ENCODE results near the gene DHRS3. TPM values are rescaled to one million over a fixed set of nuclear protein-coding genes. Genes with fewer than 3 reads are reported as not detected.

The DHRS3 gene
- total and polyA plus RNA-seq, 12 donors: 39.9 to 93.5 (median 63.7) TPM

DNA sequence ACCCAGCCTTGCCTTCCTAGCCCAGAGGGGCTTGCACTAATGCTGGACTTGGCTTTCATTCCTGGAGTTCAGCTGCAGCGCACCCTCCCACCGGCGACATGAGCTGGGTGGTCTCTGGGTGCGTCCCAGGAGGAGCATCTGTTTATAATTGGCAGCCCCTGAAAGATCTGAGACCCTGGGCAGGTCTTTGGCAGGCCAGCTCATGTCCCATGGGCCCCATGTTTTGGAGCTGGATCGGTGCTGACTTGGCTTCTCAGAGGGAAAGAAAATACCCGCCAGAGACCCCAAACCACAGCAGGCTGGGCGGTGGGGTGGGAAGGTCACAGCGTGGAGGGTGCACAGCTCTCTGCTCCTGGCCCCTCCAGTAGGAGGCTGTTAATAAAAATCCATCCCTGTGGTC is 29.3 kb downstream of the DHRS3 start:
- 64 to 75% methylated on average over 8 of the region's 8 CpGs for WGBS, 2 donors
- DNase-seq (no peak), ATAC-seq (no peak)
- no peak for TF ChIP-seq CTCF (IDR thresholded peaks at IDR 0.05)
- Histone ChIP-seq H3K27me3 (no peaks in the 10 kb centered on the region), H3K4me3 (no peak overlapping the region), H3K36me3 (peaks cover 0 to 13% (median 0%) of the 10 kb centered on the region in 9 donors), H3K27ac (peak overlapping the region in 1 of 10 donors; percentile 53), H3K9me3 (no peaks in the 10 kb centered on the region), H3K4me1 (peaks cover 36 to 80% (median 46%) of the 10 kb centered on the region in 9 donors)
- intact Hi-C loops (cut with DNase I): no loop called here

DNA sequence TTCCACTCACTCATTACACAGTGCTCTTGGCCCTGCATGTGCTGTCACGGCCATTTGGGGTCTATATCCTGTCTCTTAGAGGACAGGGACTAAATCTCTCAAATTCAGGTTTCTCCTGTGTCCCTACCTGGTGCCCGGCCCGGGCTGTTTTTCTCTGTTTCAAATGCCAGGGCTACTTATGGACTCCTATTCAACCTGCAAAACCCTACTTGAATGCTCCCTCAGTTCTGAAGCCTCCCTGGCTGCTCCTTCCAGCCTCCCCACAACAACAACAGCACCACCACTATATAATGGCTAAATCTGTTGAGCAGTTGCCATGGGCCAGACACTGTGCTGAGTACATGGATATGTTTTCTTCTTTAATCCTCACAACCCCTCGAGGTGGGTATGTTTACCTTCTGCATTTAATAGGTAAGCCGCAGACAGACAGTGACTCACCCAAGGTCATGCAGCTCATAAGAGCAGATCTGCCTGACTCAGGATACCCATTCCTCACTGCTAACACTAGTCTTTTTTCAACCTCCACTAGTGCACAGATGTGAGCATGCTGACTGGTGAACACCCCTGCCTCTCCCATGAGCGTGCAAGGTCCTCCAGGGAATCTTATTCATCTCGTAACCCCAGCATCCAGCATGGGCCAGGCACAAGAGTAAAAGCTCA is 29.9 kb downstream of the DHRS3 start:
- no peaks in the 10 kb centered on the region for H3K9me3 ChIP-seq
- peaks cover 0 to 13% (median 0%) of the 10 kb centered on the region in 9 donors for H3K36me3 ChIP-seq
- H3K4me3 ChIP-seq: no peak overlapping the region
- no peak for DNase-seq
- WGBS, 2 donors: 90 to 95% methylated on average over 7 of the region's 7 CpGs
- intact Hi-C loops (cut with DNase I): no loop called here
- no peak for TF ChIP-seq CTCF (IDR thresholded peaks at IDR 0.05)
- no peak for ATAC-seq
- H3K27me3 ChIP-seq: no peaks in the 10 kb centered on the region
- H3K4me1 ChIP-seq: peaks cover 31 to 74% (median 40%) of the 10 kb centered on the region in 9 donors
- H3K27ac ChIP-seq: peak overlapping the region in 1 of 10 donors; percentile 53

GRCh38 chr1:12585951-12586942 is 31.8 kb downstream of the DHRS3 start:
- H3K36me3 ChIP-seq: peaks cover 0 to 16% (median 0%) of the 10 kb centered on the region in 9 donors
- H3K9me3 ChIP-seq: no peaks in the 10 kb centered on the region
- WGBS, 2 donors: 81 to 88% methylated on average over 19 of the region's 19 CpGs
- peaks cover 12 to 59% (median 22%) of the 10 kb centered on the region in 9 donors for H3K4me1 ChIP-seq
- no peak overlapping the region for H3K4me3 ChIP-seq
- TF ChIP-seq CTCF (IDR thresholded peaks at IDR 0.05): no peak
- intact Hi-C loops (cut with DNase I): loop anchor here in 1 of 10 donors (2.0 kb wide), 1 partner anchor 67 kb away; no protein-coding TSS in a partner anchor
- DNase-seq (no peak), ATAC-seq (no peak)
- H3K27ac ChIP-seq: peak overlapping the region in 1 of 10 donors; percentile 25
- H3K27me3 ChIP-seq: no peaks in the 10 kb centered on the region

- TF ChIP-seq CTCF (IDR thresholded peaks at IDR 0.05): no peak
- Histone ChIP-seq H3K4me3 (no peak overlapping the region), H3K27me3 (no peaks in the 10 kb centered on the region), H3K9me3 (no peaks in the 10 kb centered on the region), H3K4me1 (peaks cover 8 to 59% (median 21%) of the 10 kb centered on the region in 9 donors), H3K36me3 (peaks cover 0 to 20% (median 0%) of the 10 kb centered on the region in 9 donors), H3K27ac (peak overlapping the region in 1 of 10 donors; percentile 25)
- peak in 3 of 8 donors; percentile 3 to 13 (median 3) for ATAC-seq
- intact Hi-C loops (cut with DNase I): loop anchor here in 1 of 10 donors (2.0 kb wide), 1 partner anchor 67 kb away; no protein-coding TSS in a partner anchor
- DNase-seq: no peak
- WGBS, 2 donors: 87 to 90% methylated on average over 10 of the region's 10 CpGs
Observed at GRCh38 chr1:12585536-12585935, 32.5 kb downstream of the DHRS3 start.
